Neural progenitor cell (in vitro differentiated cells): ENCODE results near the gene BATF.

Experiments used
- EZH2 ChIP-seq: fragments of 200-600 bp; sonication (generic); IDR thresholded peaks from 2 replicates; pipeline ENCODE4 v1.6.1; 2017; ENCODE audit warnings: antibody characterized with exemption, mild to moderate bottlenecking, moderate library complexity
- TF ChIP-seq, protein P1 (sequence below): fragments of 200-600 bp; sonication (generic); IDR thresholded peaks from 2 replicates; pipeline ENCODE4 v1.5.1; 2017; ENCODE audit warnings: antibody characterized with exemption, mild to moderate bottlenecking

DNA sequence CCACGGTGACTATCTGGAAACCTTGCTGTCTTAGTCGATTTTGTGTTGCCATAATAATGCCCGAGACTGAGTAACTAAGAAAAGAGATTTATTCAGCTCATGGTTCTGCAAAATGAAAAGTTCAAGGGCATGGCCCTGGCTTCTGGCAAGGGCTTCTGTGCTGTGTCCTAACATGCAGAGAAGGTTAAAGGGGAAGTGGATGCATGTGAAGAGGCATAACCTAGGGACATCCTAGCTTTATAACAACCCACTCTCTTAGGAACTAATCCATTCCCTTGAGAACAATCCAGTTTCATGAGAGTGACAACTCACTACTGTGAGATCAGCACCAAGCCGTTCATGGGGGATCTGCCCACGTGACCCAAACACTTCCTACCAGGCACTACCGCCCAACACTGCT lies 67.7 kb downstream of the BATF start:
- TF ChIP-seq EZH2, result no peak
- TF ChIP-seq, protein P1, sequence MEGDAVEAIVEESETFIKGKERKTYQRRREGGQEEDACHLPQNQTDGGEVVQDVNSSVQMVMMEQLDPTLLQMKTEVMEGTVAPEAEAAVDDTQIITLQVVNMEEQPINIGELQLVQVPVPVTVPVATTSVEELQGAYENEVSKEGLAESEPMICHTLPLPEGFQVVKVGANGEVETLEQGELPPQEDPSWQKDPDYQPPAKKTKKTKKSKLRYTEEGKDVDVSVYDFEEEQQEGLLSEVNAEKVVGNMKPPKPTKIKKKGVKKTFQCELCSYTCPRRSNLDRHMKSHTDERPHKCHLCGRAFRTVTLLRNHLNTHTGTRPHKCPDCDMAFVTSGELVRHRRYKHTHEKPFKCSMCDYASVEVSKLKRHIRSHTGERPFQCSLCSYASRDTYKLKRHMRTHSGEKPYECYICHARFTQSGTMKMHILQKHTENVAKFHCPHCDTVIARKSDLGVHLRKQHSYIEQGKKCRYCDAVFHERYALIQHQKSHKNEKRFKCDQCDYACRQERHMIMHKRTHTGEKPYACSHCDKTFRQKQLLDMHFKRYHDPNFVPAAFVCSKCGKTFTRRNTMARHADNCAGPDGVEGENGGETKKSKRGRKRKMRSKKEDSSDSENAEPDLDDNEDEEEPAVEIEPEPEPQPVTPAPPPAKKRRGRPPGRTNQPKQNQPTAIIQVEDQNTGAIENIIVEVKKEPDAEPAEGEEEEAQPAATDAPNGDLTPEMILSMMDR, result no peak
